Progenitor cell of endocrine pancreas (in vitro differentiated cells): ENCODE results near the gene ERBB2. TPM values are rescaled to one million over a fixed set of nuclear protein-coding genes. Genes with fewer than 3 reads are reported as not detected.

Experiments used
- DNase-seq: peaks from one replicate; pipeline ENCODE4 v3.0.0; 2021; ENCODE audit warnings: low spot score; ENCODE audit not compliant: unreplicated experiment
- H3K27ac Mint-ChIP-seq: 2 replicates; pipeline ENCODE4 v1.8.0; 2021; ENCODE audit warnings: mild to moderate bottlenecking, moderate library complexity, mixed read lengths
- H3K27me3 Mint-ChIP-seq: 2 replicates; pipeline ENCODE4 v1.8.0; 2021; ENCODE audit warnings: mixed read lengths
- H3K36me3 Mint-ChIP-seq: 2 replicates; pipeline ENCODE4 v1.8.0; 2022; ENCODE audit warnings: mixed read lengths; ENCODE audit not compliant: insufficient read depth
- H3K4me1 Mint-ChIP-seq: 2 replicates; pipeline ENCODE4 v1.8.0; 2021; ENCODE audit warnings: low read depth, mixed read lengths
- H3K4me3 Mint-ChIP-seq: 2 replicates; pipeline ENCODE4 v1.8.0; 2021; ENCODE audit warnings: low read depth, mild to moderate bottlenecking, moderate library complexity, mixed read lengths
- H3K9me3 Mint-ChIP-seq: 2 replicates; pipeline ENCODE4 v1.8.0; 2021; ENCODE audit warnings: low read depth, mixed read lengths
- CTCF ChIP-seq: fragments of 200-600 bp; sonication (generic); IDR thresholded peaks from one replicate; pipeline ENCODE4 v1.5.0; 2021; ENCODE audit warnings: antibody characterized with exemption, mild to moderate bottlenecking; ENCODE audit not compliant: unreplicated experiment
- total RNA-seq: library from RNA; stranded (reverse); gene quantifications from 2 replicates; pipeline ENCODE4 v1.2.1, GENCODE V29; 2021

ERBB2 gene
- total RNA-seq, 1 donor from 2014 or later: 152 TPM

- no peak for DNase-seq
- Mint-ChIP-seq H3K36me3 (peaks cover 9% of the 10 kb centered on the region), H3K27me3 (no peaks in the 10 kb centered on the region), H3K4me3 (no peak overlapping the region), H3K27ac (no peak overlapping the region), H3K9me3 (no peaks in the 10 kb centered on the region), H3K4me1 (no peaks in the 10 kb centered on the region)
- no peak for TF ChIP-seq CTCF
Observed at GRCh38 chr17:39716073-39716818, 16.4 kb downstream of the ERBB2 start.

- TF ChIP-seq CTCF: no peak
- Mint-ChIP-seq H3K4me3 (no peak overlapping the region), H3K9me3 (no peaks in the 10 kb centered on the region), H3K4me1 (no peaks in the 10 kb centered on the region), H3K27ac (no peak overlapping the region), H3K36me3 (peaks cover 11% of the 10 kb centered on the region), H3K27me3 (no peaks in the 10 kb centered on the region)
- no peak for DNase-seq
Observed at GRCh38 chr17:39716879-39717536, 17.1 kb downstream of the ERBB2 start.

DNA sequence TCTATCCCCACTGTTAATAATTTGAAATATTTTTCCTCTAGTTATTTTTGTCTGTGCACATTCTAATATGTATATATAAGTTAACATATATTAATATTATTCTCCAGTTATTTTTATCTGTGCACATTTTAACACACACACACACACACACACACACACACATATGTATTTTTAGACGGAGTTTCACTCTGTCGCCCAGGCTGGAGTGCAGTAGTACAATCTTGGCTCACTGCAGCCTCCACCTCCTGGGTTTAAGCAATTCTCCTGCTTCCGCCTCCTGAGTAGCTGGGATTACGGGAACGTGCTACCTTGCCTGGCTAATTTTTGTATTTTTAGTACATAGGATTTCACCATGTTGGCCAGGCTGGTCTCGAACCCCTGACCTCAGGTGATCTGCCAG is 17.8 kb downstream of the ERBB2 start:
- no peak for TF ChIP-seq CTCF
- Mint-ChIP-seq H3K36me3 (peaks cover 7% of the 10 kb centered on the region), H3K27ac (no peak overlapping the region), H3K9me3 (no peaks in the 10 kb centered on the region), H3K4me1 (no peaks in the 10 kb centered on the region), H3K27me3 (no peaks in the 10 kb centered on the region), H3K4me3 (no peak overlapping the region)
- no peak for DNase-seq

- peaks cover 10% of the 10 kb centered on the region for H3K36me3 Mint-ChIP-seq
- no peak overlapping the region for H3K4me3 Mint-ChIP-seq
- no peak for DNase-seq
- H3K4me1 Mint-ChIP-seq: no peaks in the 10 kb centered on the region
- H3K27ac Mint-ChIP-seq: no peak overlapping the region
- H3K27me3 Mint-ChIP-seq: no peaks in the 10 kb centered on the region
- TF ChIP-seq CTCF: no peak
- no peaks in the 10 kb centered on the region for H3K9me3 Mint-ChIP-seq
Observed at GRCh38 chr17:39719563-39720355, 19.9 kb downstream of the ERBB2 start.

DNA sequence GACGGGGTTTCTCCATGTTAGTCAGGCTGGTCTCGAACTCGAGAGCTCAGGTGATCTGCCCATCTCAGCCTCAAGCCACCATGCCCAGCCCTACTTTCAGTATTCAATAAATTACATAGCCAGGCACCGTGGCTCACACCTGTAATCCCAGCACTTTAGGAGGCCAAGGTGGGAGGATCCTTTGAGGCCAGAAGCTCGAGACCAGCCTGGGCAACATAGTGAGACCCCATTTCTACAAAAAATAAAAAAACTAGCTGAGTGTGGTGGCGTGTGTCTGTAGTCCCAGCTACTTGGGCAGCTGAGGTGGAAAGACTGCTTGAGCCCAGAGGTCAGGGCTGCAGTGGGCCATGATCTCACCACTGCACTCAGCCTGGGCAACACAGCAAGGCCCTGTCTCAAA is 22.2 kb downstream of the ERBB2 start:
- H3K36me3 Mint-ChIP-seq: peaks cover 16% of the 10 kb centered on the region
- H3K27me3 Mint-ChIP-seq: no peaks in the 10 kb centered on the region
- no peaks in the 10 kb centered on the region for H3K9me3 Mint-ChIP-seq
- no peak overlapping the region for H3K27ac Mint-ChIP-seq
- no peak for DNase-seq
- H3K4me1 Mint-ChIP-seq: no peaks in the 10 kb centered on the region
- H3K4me3 Mint-ChIP-seq: no peak overlapping the region
- no peak for TF ChIP-seq CTCF
